Esophagus muscularis mucosa (tissue), 3 donors: Measurements from ENCODE around the gene GAS2.

ENCODE experiments used
- POLR2AphosphoS5 ChIP-seq, 2 donors: sonication (generic); formaldehyde crosslinking; IDR thresholded peaks; one replicate each; pipeline ENCODE4 v1.6.1; 2017; ENCODE audit warnings: antibody characterized with exemption in 2 of 2
- TF ChIP-seq, protein P1 (sequence below), 3 experiments: fragments of 200-600 bp in 2 of 3; fragments of 450-650 bp in 1 of 3; sonication (generic) in 2 of 3; IDR thresholded peaks; one replicate each; pipeline ENCODE4 v1.5.1; 2017 to 2019; ENCODE audit warnings: antibody characterized with exemption in 3 of 3, mild to moderate bottlenecking in 2 of 3, moderate library complexity in 1 of 3

- TF ChIP-seq, protein P1, sequence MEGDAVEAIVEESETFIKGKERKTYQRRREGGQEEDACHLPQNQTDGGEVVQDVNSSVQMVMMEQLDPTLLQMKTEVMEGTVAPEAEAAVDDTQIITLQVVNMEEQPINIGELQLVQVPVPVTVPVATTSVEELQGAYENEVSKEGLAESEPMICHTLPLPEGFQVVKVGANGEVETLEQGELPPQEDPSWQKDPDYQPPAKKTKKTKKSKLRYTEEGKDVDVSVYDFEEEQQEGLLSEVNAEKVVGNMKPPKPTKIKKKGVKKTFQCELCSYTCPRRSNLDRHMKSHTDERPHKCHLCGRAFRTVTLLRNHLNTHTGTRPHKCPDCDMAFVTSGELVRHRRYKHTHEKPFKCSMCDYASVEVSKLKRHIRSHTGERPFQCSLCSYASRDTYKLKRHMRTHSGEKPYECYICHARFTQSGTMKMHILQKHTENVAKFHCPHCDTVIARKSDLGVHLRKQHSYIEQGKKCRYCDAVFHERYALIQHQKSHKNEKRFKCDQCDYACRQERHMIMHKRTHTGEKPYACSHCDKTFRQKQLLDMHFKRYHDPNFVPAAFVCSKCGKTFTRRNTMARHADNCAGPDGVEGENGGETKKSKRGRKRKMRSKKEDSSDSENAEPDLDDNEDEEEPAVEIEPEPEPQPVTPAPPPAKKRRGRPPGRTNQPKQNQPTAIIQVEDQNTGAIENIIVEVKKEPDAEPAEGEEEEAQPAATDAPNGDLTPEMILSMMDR (IDR thresholded peaks at IDR 0.05), result no peak
- TF ChIP-seq POLR2AphosphoS5 (IDR thresholded peaks at IDR 0.05), result no peak
Observed at GRCh38 chr11:22702031-22702430, 35.6 kb downstream of the GAS2 start.
